HCT116 (cell line): ENCODE data around the gene AK4.

ENCODE experiments used
- ATF3 ChIP-seq: IDR thresholded peaks from 2 replicates; pipeline ENCODE4 v1.6.1; 2012
- CTCF ChIP-seq, 3 experiments: fragments of 200-600 bp in 1 of 3; sonication (generic) in 1 of 3; IDR thresholded peaks in 2 of 3; conservative IDR thresholded peaks in 1 of 3; 2 replicates each; pipeline ENCODE4 v1.5.1; 2012 to 2017; ENCODE audit warnings: low read depth in 2 of 3, low read length in 2 of 3, antibody characterized with exemption in 1 of 3, borderline replicate concordance in 1 of 3, control low read depth in 1 of 3, mild to moderate bottlenecking in 1 of 3, mixed read lengths in 1 of 3, mixed run types in 1 of 3, moderate library complexity in 1 of 3; ENCODE audit not compliant: insufficient read depth in 1 of 3
- EZH2 ChIP-seq: fragments of 200-600 bp; sonication (generic); IDR thresholded peaks from 2 replicates; pipeline ENCODE4 v1.6.1; 2017; ENCODE audit warnings: antibody characterized with exemption, mixed run types
- JUND ChIP-seq: IDR thresholded peaks from 2 replicates; pipeline ENCODE4 v1.6.1; 2012
- MAX ChIP-seq: IDR thresholded peaks from 2 replicates; pipeline ENCODE4 v1.6.1; 2012
- POLR2A ChIP-seq: IDR thresholded peaks from 2 replicates; pipeline ENCODE4 v1.7.0; 2011; ENCODE audit warnings: borderline replicate concordance; ENCODE audit not compliant: insufficient read depth, insufficient read length; ENCODE audit errors: extremely low read depth
- POLR2AphosphoS5 ChIP-seq: IDR thresholded peaks from 2 replicates; pipeline ENCODE4 v1.6.1; 2011; ENCODE audit warnings: mild to moderate bottlenecking, low read depth, low read length, moderate library complexity
- REST ChIP-seq: IDR thresholded peaks from 2 replicates; pipeline ENCODE4 v1.6.1; 2012; ENCODE audit warnings: low read depth
- SIN3A ChIP-seq: IDR thresholded peaks from 2 replicates; pipeline ENCODE4 v1.6.1; 2012; ENCODE audit warnings: low read depth
- YY1 ChIP-seq: IDR thresholded peaks from 2 replicates; pipeline ENCODE4 v1.6.1; 2011; ENCODE audit warnings: low read length, low read depth, moderate library complexity, mild to moderate bottlenecking; ENCODE audit not compliant: insufficient replicate concordance; ENCODE audit errors: extremely low read depth
- ZBTB33 ChIP-seq: IDR thresholded peaks from 2 replicates; pipeline ENCODE4 v1.6.1; 2011; ENCODE audit warnings: mild to moderate bottlenecking, low read length, moderate library complexity; ENCODE audit not compliant: insufficient replicate concordance; ENCODE audit errors: extremely low read depth
- ZNF274 ChIP-seq: fragments of 200-500 bp; sonication (Bioruptor generic); IDR thresholded peaks from 2 replicates; pipeline ENCODE4 v1.6.1; 2014; ENCODE audit warnings: mild to moderate bottlenecking, low read depth, low read length, inconsistent platforms

GRCh38 chr1:65225179-65225578 is 77.2 kb downstream of the AK4 start:
- TF ChIP-seq SIN3A (no peak), CTCF (IDR thresholded peaks at IDR 0.05 in 2 of 3, conservative IDR thresholded peaks at IDR 0.05 in 1 of 3; ENCODE audit: borderline replicate concordance in 1 of 3, insufficient read depth in 1 of 3, low read depth in 2 of 3, low read length in 2 of 3) (no peak), POLR2A (no peak), POLR2AphosphoS5 (no peak), ATF3 (no peak), EZH2 (no peak), JUND (no peak), YY1 (no peak), MAX (no peak), ZBTB33 (no peak), REST (no peak), ZNF274 (no peak)
